ENCODE measurements around the gene LRFN2. TPM values are rescaled to one million over a fixed set of nuclear protein-coding genes. Genes with fewer than 3 reads are reported as not detected.

LRFN2 gene
- total RNA-seq, 1 experiment from 2014 or later = not detected

DNA sequence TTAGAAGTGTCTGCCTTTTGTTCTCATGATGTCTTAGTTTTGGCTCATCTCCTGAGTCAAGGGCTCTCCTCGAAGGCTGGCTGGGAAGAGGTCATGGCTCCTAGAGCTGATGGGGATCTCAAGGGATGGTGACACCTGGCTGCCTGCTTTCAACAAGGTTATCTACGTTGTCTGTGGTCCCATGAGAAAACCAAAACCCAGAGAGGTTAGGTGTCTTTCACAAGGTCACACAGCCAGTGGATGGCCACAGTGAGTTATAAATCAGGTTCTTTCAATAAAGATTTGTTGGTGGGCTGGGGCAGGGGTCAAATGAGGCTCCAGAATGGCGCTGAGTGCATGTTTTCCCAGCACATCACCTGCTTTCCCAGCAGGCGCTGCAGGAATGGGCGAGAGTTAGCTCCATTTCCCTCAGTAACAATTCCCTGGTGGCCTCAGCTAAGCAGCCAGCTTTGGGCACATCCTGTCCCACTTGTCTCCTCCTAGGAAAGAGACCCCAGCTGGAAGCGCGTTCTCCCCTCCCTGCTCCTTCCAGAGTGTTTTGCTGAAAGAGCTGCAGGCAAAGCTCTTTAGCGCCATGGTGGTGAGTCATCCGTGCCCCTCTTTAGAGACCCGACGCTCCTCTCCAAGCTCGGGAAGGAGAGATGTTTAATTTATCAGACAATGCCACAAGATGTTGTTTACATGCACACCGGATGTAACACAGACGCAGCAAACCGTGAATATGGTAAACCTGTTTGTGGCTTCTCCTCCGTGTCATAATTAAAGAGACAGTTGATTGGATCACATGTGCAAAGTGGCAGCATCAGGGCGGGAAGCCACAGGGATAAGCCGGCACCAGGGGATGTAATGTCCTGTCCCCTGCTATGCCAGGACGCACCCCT is 109.7 kb downstream of the LRFN2 start:
- DNase-seq (ENCODE audit: low read depth) = peak; percentile 6

DNA sequence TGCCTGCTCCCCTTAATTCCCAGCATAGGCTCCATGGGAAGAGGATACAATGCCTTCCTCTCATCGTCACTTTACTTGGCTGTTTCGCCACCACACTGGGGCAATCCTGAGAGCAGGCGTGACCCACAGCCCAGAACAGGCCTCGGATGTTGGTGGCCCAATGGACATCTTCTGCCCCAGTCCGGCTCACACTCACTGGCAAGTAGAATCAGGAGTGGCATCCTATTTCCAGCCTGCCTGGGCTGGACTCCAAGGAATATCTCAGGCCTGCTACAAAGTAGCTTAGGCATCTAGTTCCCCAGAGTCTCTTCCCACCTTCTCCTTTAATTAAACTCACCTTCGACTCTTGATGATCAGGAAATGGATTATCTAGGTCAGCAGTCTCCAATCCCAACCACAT is 110.5 kb downstream of the LRFN2 start:
- no peak for DNase-seq (ENCODE audit: low read depth)

DNA sequence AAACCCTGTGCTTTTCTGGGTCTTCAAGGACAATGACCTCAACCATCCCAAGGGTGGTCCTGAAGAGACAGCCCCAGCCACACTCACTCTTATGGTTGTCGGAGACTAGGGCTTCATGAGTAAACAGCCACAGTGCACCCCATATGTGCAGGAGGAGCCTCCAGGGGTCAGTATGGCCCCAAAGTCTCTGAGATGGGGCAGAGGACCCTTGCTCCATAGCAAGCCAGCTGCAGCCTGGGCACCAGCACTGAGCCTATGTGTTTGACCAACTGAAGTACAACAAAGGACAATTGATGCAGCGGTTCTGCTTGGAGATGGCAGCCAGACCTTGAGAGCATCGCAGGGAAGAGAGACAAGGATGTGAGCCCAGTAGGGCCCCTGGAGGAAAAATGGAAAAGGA is 112.2 kb downstream of the LRFN2 start:
- DNase-seq (ENCODE audit: low read depth) = no peak

DNA sequence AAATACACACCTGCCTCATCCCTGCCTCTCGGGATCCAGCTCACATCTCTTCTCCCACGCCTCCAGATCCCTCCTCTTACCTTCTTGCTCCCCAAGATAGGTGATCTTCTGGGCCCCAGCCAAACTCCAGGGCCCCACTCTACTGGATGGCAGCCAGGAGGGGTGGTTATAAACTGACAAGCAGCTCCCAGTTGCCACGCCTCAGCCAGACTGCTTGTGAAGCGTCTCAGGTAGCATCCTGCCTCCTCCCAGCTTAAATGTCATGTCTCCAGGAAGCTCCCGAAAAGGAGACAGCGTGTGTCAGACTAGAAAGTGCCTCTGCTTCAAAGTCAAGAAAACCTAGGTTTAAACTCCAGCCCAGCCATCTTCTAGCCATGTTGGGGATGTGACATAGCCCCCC is 114.1 kb downstream of the LRFN2 start:
- no peak for DNase-seq (ENCODE audit: low read depth)

DNA sequence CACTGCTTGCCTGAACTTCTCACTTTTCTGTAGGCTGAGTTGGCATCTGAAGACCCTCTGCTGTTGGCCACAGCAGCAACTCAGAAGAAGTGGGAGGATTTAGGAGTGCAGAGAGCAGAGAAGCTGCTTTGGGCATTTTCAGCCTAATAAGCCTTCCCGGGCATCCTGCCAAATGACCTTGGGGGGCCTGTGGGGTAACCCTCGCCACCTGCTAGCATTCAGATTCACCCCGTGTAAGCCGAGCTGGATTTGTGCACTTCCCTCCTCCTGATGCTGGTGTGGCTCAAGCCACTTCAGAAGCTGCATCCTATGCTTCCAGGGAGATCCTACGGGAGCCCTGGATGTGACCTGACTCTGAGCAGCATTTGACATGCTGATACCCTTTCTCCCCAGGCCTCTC is 114.8 kb downstream of the LRFN2 start:
- no peak for DNase-seq (ENCODE audit: low read depth)

DNA sequence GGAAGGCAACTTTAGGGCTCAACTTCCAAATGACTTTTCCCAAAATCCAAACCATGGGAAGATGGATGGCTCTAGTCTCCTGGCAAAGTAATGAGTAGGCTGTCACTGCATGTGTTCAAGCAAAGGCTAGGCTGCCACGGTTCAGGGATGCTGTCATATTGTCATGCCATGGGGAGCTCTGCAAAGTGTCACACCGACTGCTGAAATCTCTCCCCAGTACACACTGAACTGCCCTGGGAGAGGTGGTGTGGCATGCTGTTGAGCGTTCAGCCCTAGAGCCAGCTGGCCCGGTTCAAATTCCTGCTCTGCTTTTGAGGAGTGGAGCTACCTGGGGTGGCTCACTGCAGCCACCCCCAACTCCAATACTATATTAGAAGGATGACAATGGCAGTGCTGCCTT is 115.9 kb downstream of the LRFN2 start:
- no peak for DNase-seq (ENCODE audit: low read depth)

DNA sequence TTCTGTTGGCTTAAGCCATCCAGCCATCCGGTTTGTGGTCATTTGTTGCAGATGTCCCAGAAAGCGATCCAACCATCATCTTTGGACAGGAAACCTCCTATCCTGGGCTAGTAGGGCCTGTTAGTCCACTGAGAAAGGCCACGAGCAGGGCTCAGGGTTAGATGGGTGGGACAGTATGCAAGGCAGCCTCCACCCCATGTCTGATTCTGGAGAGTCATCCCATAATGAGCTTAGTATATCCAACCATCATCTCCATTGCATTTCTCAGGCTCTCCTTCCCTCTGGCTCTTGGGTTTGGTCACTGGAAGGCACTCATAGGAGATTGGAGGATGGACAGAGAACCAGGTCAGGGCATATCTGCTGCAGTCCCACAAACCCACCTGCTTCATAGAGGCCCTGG is 117.8 kb downstream of the LRFN2 start:
- DNase-seq (ENCODE audit: low read depth) = no peak

DNA sequence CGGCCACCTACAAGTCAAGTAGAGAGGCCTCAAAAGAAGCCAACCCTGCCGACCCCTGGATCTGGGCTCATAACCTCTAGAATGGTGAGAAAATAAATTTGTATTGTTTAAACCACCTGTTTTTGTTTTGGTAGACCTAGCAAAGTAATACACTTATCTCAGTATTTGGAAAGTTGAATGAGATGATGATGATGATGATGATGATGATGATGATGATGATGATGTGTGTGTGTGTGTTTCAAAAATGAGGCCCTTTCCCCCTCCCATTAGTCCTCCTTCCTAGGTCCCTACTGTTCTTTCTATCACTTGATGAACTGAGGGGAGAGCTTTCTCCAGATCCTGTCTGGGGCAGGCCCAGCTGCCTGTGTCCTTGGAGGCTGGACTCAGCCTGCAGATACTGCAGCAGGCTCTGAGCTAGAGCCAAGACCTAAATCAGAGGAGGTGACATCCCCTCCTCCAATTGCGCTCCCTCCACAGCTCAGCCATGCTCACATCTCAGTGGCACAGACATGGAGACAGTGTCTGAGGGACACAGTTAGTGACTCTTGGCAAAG is 120.1 kb downstream of the LRFN2 start:
- DNase-seq (ENCODE audit: low read depth) = no peak

DNA sequence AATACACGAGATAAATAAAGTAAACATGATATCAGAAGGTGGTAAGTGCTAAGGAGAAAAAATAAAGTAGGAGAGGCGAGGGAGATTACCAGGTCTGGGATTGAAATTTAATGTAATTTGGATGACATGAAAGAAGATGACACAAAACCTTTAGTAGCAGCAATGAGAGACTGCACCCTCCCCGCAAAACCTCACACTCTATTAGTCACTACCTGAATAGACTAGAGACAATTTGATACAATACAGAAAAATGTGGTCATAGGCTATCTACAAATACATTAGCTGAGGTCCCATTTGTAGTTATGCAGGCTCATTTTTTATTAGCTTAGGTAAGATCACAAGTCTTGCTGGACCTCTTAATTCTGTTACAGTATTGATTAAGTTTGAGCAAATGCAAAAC is 125.5 kb downstream of the LRFN2 start:
- DNase-seq (ENCODE audit: low read depth) = peak; percentile 40

DNA sequence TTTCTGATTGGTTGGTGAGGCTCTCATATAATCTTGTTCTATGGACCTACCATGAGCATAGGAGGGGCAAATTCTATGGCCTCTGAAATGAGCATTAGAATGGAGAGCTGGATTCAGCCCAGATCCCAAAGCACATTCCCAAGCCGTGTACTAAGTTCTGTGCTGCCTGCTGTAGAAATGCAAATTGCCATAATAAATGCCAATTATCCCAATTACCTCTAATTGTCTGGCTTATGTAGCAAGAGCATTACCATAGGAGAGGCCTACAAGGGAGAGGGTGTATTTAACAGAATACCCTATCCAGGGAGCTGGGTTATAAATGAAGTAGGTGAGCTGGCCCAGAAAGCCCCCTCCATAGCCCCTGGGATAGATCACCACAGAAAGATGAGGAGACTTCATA is 126.8 kb downstream of the LRFN2 start:
- no peak for DNase-seq (ENCODE audit: low read depth)

DNA sequence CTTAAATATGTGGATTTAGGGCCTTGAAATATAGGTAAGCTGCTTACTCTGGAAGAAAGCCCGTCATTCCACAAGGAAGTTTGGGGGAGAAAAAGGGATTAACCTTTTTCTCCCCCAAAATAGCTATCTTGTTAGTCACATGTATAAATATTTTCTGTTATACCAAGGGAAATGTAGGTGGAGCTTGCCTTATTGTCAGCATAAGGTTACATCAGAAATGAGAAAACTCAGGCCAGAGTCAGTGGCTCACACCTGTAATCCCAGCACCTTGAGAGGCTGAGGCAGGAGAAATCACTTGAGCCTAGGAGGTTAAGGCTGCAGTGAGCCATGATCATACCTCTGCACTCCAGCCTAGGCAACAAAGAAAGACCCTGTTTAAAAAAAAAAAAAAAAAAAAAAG is 129.9 kb downstream of the LRFN2 start:
- DNase-seq (ENCODE audit: low read depth) = peak; percentile 41

DNA sequence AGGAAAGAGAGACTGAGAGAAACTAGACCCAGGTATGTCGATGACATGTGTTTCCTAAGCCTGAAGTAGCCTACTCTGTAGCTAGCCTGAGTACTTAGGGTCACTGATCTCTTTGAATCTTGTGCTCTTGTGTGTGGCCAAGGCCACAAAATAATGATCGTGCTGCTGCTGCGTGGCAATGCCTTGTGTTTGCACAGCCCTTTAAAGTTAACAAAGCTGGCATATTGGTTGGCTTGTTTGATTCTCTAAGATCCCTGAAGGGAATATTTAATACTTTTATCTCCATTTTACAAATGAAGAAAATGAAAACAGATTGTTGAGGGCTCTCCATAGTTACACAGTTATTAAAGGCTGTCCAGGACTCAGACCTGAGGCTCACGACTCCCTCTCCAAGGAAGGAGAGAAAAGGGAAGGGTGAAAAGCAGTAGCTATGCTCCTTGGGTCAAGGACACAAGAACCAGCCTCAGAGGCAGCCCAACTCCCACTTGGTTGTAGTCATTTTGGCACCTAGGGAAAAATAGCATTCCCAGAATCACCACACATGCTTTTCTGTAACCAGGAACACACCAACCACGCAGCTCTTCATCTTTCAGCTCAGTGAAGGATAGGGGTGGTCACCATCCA is 130.7 kb downstream of the LRFN2 start:
- DNase-seq (ENCODE audit: low read depth) = no peak

DNA sequence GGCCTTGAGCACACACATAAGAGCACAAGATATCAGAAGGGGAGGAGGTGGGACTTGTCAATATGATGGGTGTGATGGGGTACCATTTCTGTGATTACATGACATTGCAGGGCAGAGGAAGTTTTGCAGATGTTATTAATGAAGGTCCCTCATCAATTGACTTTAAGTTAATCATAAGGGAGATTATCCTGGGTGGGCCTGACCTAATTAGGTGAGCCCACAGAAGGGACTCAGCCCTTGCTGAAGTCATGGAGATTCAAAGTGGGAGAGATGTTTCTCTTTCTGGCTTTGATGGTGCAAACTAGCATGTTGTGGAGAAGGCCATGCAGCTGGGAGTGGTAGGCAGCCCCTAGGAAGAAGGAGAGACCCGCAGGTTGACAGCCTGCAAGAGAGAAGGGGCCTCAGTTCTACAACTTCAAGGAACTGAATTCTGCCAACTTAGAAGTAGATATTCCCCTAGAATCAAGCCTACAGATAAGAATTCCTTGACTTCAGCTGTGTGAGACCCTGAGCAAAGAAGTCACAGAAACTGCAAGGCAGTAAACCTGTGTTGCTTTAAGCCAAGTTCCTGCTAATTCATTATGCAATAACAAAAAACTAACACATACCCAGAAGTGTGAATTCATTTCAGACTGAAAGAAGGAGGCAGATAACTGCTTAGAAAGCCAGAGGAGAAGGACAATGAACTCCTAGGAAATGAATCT is 131.3 kb downstream of the LRFN2 start:
- DNase-seq (ENCODE audit: low read depth) = no peak

DNA sequence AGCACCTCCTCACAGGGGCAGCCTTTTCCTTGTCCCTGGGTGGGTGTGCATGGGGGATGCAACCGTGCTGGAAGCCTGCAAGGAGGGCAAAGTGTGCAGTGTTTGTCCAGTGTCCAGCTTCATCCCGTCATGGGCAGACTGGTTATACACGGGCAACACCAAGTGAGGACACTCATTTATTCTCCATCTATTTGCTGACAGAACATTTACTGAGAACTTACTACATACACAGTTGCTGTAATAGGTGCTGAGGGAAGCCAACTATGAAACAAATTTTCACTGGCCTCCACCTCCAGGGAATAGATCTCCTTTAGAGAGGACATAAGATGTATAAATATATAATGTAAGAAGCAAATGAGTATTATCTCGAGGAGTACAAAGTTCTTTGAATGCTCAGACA is 136.7 kb downstream of the LRFN2 start:
- no peak for DNase-seq (ENCODE audit: low read depth)

DNA sequence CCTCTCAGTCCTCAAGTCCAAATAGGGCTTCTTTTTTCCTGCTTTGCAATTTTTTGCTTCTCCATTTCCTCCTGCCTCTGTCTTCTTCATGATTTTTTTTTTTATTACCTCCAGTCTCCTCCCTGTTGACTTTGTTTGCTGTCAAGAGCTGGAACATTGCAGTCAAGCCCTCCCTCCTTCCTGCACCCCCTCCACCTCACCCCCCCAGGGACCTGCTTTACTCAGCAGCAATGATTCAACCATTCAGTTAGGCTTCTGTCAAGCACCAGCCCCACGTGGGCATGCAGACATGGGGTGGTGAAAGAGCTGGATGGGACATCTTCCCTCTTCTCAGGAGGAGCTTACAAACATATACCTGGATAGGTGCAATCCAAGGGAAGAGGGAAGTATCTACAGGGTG is 142.4 kb downstream of the LRFN2 start:
- DNase-seq (ENCODE audit: low read depth) = peak; percentile 50

DNA sequence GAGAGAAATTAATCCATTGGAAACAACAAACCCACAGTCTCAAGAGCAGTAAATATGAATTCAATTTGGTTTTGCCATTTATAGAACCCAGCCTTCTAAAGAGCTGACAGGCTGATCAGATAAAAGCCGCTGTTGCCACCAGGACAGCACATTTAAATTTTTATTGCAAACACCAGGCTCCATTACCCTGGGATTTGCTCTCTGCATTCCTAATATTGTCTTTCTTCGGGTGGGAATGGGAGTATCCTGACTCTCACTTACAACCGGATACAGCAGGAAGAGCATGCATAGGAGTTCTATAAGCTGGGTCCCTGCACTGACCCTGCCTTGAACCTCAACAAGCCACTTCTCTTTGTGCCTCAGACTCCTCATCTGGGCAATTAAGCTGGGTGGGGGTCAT is 142.9 kb downstream of the LRFN2 start:
- DNase-seq (ENCODE audit: low read depth) = no peak

DNA sequence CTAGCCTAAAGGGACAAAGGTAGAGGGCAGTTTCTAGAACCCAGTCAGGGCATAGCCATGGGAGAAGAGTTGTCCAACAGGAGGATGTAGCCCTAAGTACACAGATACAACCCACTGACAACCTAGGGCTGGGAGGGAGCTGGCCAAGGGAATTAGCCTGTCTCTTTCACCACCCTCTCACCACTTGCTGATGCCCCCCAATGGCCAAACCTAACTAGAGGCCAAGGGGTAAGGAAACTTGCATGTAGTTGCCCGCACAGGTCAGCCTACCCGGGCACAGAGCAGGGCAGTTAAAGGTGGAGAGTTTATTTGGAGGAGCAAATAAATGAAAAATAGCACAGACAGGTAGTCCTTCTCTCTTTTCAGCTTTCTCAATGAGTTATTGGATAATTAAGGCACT is 143.3 kb downstream of the LRFN2 start:
- no peak for DNase-seq (ENCODE audit: low read depth)

DNA sequence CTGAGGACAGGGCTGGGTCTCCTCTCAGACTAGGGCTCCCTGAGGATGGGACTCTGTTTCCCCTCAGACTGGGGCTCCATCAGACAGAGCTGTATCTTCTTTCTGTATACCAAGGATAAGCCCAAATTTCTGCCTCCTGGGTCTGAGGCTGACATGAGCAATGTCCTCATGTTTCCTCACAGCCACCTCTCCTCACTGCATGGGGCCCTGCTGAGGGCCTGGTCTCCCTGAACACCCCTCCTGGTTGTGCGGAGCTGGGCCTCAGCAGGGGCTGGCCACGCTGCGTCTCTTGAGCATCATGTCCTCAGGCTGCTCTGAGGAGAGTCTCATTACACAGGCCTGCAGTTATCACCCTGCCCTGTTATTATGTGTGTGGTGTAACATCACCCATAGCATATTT is 144.6 kb downstream of the LRFN2 start:
- DNase-seq (ENCODE audit: low read depth) = no peak

DNA sequence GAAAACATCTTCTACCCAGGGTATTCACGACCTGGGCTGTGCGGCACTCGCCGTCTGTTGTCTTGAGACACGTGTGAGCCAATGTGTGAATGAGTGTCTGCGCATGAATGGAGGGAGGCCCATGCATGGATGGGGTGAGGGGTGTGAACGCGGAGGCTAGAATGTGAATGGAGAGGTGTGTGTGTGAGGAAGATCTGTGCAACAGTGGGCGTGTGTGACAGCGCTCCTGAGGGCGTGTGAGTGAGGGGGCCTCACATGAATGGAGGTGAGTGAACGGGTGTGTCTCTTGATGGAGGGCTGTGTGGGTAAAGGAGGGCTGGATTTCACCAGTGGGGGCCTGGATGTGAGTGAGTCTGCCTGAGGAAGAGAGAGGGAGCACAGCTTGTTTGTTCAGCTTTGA is 146.0 kb downstream of the LRFN2 start:
- DNase-seq (ENCODE audit: low read depth) = no peak

DNA sequence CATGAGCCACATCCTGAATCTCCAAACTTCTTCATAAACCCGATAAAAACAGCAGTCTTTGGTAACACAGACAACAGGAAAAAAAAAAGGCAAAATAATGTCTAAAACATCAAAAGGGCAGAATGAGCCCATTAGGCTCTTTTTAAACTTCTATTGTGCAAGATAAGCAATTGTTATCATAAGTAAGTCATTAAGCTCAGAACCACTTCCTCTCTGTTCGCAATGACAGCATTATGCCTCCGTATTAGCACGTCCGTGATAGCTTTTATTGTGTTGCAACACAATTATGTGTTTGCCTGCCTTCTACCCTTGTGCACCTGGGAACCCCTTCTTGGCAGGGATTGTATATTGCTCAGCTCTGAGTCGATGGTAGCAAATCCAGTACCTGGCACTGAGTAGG is 147.1 kb downstream of the LRFN2 start:
- peak; percentile 7 for DNase-seq (ENCODE audit: low read depth)

DNA sequence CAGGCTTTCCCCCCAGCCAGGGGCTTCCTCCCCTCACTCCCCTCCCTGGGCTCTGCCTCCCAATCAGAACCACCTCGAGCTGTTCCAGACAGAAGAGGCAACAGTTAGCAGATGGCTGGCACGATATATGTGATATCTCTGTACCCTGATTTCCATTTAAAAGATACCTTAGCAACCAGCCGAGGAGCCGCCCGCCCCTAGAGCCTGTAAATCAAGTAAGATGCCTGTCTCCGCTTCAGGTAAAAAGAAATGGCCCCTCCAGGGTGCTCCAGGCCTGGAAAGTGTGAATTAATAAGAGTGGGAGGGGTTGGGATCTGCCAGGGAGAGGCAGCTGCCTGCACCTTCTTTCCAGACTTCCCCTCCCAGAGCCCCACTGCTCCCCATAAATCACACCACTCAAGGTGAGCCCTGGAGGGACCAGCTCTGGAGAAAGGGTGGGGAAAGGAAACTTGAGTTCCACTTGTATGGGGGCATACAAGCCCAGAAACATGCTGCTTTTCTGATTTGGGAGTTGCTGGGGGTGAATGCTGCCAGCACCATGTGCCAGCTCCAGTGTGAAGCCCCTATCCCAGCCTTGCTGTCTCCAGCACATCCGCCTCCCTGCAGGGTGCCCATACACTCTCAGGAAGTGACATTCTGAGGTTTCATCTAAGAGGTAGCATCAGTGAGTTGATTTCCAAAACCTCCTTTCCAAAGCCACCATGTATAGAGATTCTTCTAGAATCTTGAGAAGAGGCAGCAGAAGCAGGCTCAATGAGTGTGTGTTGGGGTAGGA is 148.0 kb downstream of the LRFN2 start:
- no peak for DNase-seq (ENCODE audit: low read depth)

Measured in HT1080 (cell line).